A549 treated with AZD2906 at 1 μM for 4 hours (cell line): ENCODE results near the gene WDR18. TPM values are rescaled to one million over a fixed set of nuclear protein-coding genes. Genes with fewer than 3 reads are reported as not detected.

ENCODE experiments used
- total RNA-seq: library from RNA; stranded (reverse); fragments of 200-300 nt; extraction: Qiagen RNA extraction; gene quantifications from 5 replicates; pipeline ENCODE4 v1.2.3, GENCODE V29; 2022

Gene WDR18, protein sequence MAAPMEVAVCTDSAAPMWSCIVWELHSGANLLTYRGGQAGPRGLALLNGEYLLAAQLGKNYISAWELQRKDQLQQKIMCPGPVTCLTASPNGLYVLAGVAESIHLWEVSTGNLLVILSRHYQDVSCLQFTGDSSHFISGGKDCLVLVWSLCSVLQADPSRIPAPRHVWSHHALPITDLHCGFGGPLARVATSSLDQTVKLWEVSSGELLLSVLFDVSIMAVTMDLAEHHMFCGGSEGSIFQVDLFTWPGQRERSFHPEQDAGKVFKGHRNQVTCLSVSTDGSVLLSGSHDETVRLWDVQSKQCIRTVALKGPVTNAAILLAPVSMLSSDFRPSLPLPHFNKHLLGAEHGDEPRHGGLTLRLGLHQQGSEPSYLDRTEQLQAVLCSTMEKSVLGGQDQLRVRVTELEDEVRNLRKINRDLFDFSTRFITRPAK
- 48.2 to 72.0 TPM (median 68.3 TPM) in 5 replicates for total RNA-seq

DNA sequence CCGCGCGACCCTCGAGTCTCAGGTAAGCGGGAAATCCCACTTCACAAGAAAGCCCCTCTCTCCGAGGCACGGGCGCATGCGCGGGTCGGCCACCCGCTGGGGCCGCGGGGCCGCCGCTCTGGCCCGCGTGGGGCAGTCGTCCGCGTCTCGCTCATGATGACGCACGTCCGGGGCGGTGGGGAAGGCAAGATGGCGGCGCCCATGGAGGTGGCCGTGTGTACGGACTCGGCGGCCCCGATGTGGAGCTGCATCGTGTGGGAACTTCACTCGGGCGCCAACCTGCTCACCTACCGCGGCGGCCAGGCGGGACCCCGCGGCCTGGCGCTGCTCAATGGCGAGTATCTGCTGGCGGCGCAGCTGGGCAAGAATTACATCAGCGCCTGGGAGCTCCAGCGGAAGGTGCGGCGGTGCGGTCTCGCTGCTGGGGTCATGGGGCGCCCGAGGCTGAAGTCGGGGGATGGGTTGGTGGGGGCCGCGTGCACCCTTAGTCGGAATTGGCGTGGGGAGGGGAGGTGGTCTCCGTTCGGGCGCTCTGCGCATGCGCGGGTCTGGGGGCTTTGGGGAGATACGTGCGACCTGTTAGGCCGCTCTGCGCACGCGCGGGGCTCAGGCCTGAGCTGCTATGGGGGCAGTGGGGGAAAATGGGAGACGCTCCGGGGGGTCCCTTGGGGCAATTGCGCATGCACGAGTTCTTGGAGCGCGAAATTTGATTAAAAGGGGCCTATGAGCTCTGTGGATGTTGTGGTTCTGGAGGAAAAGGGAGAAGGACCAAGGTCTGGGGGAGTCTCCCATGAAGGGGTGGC, at the start of gene WDR18:
Gene WDR18, plus strand, starts transcription at position 181 of the 803 bp plus-strand sequence. Its CDS starts 9 bp downstream, at position 190.

DNA sequence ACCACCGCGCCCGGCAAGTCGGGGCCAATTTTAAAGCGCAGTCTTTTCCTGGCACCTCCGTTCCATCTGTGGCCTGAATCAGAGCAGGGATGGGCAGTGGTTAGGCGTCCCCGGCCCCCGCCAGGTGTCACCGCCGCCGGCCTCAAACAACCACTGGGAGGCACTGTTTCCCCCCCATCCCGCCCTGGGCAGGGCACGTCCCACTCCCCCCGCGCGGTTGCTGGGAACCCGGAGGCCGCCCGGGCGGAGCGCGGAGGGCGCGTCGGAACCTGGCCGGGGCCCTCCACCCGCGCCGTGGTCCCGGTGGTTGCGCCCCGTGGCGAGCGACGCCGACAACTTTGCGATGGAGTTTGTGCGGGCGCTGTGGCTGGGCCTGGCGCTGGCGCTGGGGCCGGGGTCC, 15.9 kb downstream of the WDR18 start, which contains the start of gene GRIN3B:
Gene GRIN3B, plus strand, starts transcription at position 325 of the 400 bp plus-strand sequence. Its CDS starts 19 bp downstream, at position 344.

DNA sequence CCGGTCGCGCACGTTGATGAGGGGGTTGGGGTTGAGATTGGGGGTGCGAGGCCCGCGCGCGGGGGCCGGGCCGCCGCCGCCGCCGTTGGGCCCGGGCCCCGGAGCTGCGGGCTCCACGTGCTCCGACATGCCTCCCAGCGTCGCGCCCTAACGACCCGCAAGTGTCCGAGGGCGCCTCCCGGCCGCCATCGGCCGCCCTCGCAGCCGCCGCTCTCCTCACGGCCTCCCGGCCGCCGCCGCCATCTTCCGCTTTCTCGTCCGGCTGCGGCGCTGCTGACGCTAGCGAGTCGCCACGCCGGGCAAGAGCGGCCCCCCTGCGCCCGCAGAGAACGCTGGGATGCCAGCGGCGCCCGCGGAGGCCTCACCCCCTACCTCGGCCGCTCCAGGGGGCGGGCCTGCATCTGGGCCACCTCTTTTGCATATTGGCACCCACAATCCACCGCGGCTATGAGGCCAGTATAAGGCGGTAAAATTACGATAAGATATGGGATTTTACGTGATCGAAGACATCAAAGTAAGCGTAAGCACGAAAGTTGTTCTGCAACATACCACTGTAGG, 36.8 kb downstream of the WDR18 start, which contains the start of gene TMEM259:
Gene TMEM259, minus strand, starts transcription at position 256 of the 558 bp plus-strand sequence. Its CDS starts 127 bp downstream, at position 129.

DNA sequence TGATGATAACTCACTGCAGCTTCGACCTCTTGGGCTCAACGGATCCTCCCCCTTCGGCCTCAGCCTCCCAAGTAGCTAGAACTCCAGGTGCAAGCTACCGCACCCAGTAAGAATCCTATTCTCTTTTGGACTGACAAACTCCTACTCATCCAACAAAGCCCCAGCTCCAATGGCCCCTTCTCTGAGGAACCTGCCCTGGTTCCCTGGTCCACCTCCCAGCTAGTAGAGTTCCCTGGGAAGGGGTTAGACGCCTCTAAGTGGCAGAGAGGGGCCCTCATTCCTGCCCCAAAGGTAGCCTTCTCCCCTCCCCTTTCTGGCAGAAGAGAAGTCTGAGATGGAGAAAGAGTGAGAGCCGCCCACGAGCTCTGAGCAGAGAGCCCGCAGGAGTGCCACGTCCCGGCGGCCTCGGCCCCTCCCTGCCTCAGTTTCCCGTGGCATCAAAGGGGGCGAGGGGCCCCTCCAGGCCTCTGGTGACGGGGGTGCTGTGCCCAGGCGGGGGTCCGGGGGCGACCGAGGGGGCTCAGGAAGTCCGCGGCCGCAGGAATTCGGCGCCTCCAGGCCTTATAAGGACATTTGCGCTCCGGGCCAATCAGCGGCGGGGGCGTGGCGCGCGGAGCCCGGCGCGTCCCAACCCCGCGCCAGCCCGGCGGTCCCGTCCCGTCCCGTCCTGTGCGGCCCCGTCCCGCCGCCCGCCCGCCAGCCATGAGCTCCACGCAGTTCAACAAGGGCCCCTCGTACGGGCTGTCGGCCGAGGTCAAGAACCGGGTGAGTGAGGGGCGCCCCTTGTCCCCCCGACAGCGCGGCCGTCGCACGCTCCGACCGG, 42.0 kb downstream of the WDR18 start, which contains the start of gene CNN2:
Gene CNN2, plus strand, starts transcription at position 649 of the 823 bp plus-strand sequence. Its CDS starts 54 bp downstream, at position 703.

DNA sequence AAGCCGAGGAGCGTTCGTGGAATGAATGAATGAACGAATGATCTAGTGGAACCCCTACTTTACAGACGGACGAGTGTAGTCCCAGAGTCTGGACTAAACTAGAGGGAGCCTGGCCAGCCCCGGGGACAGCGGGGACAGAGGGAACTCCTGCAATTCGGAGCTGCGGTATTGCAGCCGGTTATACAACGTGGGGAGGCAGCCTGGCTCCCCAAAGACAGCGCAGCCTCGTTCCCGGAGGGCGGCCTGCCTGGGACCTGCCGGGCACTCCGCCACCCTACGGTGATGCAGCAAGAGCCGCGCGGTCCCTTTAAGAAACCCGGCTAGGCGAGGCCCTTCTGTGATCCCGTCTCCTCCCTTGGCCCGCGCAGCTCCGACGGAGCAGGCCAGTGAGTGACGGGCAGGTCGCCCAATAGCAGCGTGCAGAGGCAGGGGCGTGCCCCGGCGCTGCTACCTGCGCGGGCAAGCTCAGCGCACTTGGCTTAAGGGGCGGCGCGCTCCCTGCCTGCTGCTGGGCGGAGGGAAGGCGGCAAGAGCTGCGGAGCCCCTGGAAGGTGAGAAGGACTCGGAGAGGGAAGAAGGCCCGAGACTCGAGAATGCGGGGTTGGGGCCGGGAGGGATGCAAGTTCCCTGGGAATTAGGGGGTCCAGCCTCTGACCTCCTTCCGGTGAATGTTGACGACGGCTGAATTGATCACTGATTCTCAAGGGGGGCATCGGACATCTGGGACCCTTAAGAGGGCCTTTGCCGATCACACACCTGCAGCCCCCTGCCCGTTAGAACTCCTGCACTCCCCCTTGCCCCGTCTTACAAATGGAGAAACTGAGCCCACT, 55.7 kb downstream of the WDR18 start, which contains the start of gene ABCA7:
Gene ABCA7, plus strand, starts transcription at position 462 of the 830 bp plus-strand sequence. CDS start 1,255 bp downstream, outside the sequence.

Other genes with a start within 250 kb of the WDR18 start
- gene MISP, start 233.2 kb upstream of the WDR18 start, total RNA-seq, result 67.9 to 84.4 TPM (median 83.1 TPM) in 5 replicates
- 194 to 234 TPM (median 198 TPM) in 5 replicates for gene PTBP1, start 186.9 kb upstream of the WDR18 start, total RNA-seq
- gene PLPPR3, start 162.4 kb upstream of the WDR18 start, total RNA-seq, result 3.1 to 5.0 TPM (median 4.7 TPM) in 5 replicates
- gene AZU1, start 156.5 kb upstream of the WDR18 start, total RNA-seq, result 0.11 to 0.24 TPM (median 0.20 TPM) in 5 replicates
- gene PRTN3, start 143.3 kb upstream of the WDR18 start, total RNA-seq, result 0.15 to 0.60 TPM (median 0.43 TPM) in 5 replicates
- gene ELANE, start 132.0 kb upstream of the WDR18 start, total RNA-seq, result 0.14 to 0.23 TPM (median 0.16 TPM) in 5 replicates
- 10.6 to 25.0 TPM (median 22.7 TPM) in 5 replicates for gene CFD, start 124.7 kb upstream of the WDR18 start, total RNA-seq
- gene MED16, start 91.2 kb upstream of the WDR18 start, total RNA-seq, result 14.3 to 26.1 TPM (median 24.5 TPM) in 5 replicates
- not detected in 5 replicates for gene RNU6-9, start 90.9 kb upstream of the WDR18 start, total RNA-seq
- 28.8 to 39.9 TPM (median 38.1 TPM) in 5 replicates for gene R3HDM4, start 71.1 kb upstream of the WDR18 start, total RNA-seq
- gene KISS1R, start 67.0 kb upstream of the WDR18 start, total RNA-seq, result 0.25 to 0.48 TPM (median 0.41 TPM) in 5 replicates
- 3.8 to 6.8 TPM (median 5.1 TPM) in 5 replicates for gene ARID3A, start 58.3 kb upstream of the WDR18 start, total RNA-seq
- gene GRIN3B, start 16.1 kb downstream of the WDR18 start, total RNA-seq, result 2.5 to 3.5 TPM (median 3.2 TPM) in 5 replicates
- 80.7 to 142 TPM (median 126 TPM) in 5 replicates for gene TMEM259, start 36.8 kb downstream of the WDR18 start, total RNA-seq
- gene RNU6-2, start 37.2 kb downstream of the WDR18 start, total RNA-seq, result not detected in 5 replicates
- 77.2 to 98.9 TPM (median 91.0 TPM) in 5 replicates for gene CNN2, start 42.3 kb downstream of the WDR18 start, total RNA-seq
- 13.3 to 21.7 TPM (median 16.4 TPM) in 5 replicates for gene ABCA7, start 55.8 kb downstream of the WDR18 start, total RNA-seq
- 2.8 to 5.5 TPM (median 5.4 TPM) in 5 replicates for gene ARHGAP45, start 82.8 kb downstream of the WDR18 start, total RNA-seq
- 193 to 258 TPM (median 237 TPM) in 5 replicates for gene POLR2E, start 111.0 kb downstream of the WDR18 start, total RNA-seq
- gene GPX4, start 119.6 kb downstream of the WDR18 start, total RNA-seq, result 415 to 542 TPM (median 517 TPM) in 5 replicates
- gene SBNO2, start 189.9 kb downstream of the WDR18 start, total RNA-seq, result 22.2 to 34.9 TPM (median 32.9 TPM) in 5 replicates
- 32.1 to 38.5 TPM (median 36.4 TPM) in 5 replicates for gene STK11, start 221.4 kb downstream of the WDR18 start, total RNA-seq